Stimulated activated CD4-positive, alpha-beta T cell treated with anti-CD3 and anti-CD28 coated beads, TNF-alpha, amount 100 ng/mL, for 1 hour (primary cell): ENCODE results near the gene DHRS7.
"Not testable (repeated sequence)": the region's sequence is repeated elsewhere in the genome, so short reads cannot be mapped to it uniquely, and the experiment has no call there.

Experiments used
- DNase-seq, 3 donors: peaks; one replicate each; pipeline ENCODE4 v3.0.0-alpha.2; 2020; ENCODE audit warnings: low read depth in 3 of 3, low spot score in 1 of 3

The DHRS7 gene

GRCh38 chr14:60134702-60135101 lies 30.5 kb downstream of the DHRS7 start:
- DNase-seq: no peak

- DNase-seq: no peak
These were observed 31.7 kb downstream of the DHRS7 start for GRCh38 chr14:60133487-60133886.

GRCh38 chr14:60125918-60126317 lies 39.3 kb downstream of the DHRS7 start:
- no peak for DNase-seq

DNA sequence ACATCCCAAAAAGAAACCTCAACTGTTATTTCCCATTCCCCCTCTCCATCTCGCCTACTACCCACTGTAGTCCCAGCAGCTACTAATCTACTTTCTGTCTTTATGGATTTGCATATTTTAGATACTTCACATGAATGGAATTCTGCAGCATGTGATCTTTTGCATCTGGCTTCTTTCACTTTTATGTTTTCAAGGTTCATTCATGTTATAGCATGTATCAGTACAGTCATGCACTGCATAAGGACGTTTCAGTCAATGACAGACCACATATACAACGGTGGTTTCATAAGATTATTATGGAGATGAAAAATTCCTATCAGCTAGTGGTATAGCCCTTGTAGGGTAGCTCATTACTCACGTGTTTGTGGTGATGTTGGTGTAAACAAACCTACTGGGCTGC lies 49.0 kb downstream of the DHRS7 start:
- DNase-seq: no peak

GRCh38 chr14:60114881-60115280 lies 50.3 kb downstream of the DHRS7 start:
- DNase-seq: no peak

DNA sequence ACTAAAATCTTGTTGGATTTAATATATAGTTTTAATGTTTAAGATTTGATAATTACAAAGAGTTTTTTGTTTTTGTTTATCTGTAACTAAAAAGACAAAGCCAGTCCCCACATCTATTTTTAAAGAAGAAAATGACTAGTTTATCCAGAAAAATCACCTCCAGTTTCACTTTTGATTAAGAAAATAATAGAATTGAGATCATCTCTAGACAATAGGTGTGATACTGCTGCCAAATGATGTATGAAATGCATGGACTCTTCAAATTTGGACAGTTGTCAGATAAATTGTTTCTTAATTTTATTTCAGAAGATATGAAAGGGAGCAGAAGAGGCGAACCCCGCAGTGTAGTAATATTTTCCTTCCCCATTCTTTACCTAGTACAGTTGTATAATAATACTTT lies 53.5 kb downstream of the DHRS7 start:
- DNase-seq: no peak

DNA sequence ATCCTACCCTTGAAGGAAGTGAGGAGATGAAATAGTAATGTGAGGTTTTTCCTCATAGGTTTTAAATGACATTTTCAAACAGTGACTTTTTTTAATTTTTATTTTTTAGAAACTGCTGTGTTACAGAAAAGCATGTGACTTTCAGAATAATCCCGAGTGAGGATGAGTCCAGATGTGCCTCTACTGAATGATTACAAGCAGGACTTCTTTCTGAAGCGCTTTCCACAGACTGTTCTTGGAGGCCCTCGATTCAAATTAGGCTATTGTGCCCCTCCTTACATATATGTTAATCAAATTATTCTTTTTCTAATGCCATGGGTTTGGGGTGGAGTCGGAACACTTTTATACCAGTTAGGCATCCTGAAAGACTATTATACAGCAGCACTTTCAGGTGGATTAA lies 57.7 kb downstream of the DHRS7 start:
- DNase-seq: no peak

DNA sequence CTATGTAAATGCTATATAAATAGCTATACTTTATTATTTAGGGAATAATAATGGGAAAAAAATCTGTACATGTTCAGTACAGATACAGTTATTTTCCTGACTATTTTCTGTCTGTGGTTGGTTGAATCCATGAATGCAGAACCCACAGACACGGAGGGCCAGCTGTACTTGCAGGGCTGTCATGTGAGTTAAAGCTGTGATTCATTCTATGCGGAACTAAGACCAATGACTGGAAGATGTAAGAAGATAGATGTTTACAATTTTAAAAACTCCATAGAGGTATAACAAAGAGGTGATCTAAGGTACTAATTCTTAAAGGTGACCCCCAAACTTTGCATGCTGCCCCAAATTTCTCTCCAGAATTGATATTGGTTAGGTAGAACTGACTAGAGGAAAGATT lies 58.9 kb downstream of the DHRS7 start:
- DNase-seq: no peak

DNA sequence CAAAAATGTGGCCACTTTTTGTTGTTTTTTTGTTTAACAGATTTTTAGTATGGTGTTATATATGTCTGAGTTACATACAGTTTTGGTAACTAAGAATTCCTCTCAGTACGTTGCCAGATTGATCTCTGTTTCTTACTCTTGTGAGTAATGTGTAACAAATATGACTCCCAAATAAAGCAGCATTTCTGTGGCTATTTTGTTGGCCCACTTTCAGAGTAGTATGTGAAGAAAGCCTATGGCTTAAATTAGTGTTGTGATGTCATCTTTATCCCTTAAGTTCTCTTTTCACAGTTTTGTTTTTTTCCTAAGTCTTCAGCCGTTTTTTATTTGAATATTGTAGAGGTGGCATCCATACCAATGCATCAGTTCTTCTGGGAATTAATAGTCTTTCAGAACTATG lies 62.8 kb downstream of the DHRS7 start:
- no peak for DNase-seq

GRCh38 chr14:60101786-60102185 lies 63.4 kb downstream of the DHRS7 start:
- DNase-seq: no peak

DNA sequence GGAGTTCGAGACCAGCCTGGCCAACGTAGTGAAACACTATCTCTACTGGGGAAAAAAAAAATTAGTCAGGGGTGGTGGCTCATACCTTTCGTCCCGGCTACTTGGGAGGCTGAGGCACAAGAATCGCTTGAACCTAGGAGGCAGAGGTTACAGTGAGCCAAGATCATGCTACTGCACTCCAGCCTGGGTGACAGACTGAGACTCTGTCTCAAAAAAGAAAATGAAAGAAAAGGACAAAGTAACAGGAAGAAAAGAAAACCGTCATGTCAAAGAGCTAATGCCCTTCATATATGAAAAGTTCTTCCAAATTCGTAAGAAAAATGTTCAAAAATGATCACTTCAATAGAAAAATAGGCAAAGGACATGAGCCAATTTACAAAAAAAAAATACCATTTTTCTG lies 65.3 kb downstream of the DHRS7 start:
- DNase-seq: not testable (repeated sequence)

- no peak for DNase-seq
These were observed 67.2 kb downstream of the DHRS7 start for GRCh38 chr14:60097974-60098373.

DNA sequence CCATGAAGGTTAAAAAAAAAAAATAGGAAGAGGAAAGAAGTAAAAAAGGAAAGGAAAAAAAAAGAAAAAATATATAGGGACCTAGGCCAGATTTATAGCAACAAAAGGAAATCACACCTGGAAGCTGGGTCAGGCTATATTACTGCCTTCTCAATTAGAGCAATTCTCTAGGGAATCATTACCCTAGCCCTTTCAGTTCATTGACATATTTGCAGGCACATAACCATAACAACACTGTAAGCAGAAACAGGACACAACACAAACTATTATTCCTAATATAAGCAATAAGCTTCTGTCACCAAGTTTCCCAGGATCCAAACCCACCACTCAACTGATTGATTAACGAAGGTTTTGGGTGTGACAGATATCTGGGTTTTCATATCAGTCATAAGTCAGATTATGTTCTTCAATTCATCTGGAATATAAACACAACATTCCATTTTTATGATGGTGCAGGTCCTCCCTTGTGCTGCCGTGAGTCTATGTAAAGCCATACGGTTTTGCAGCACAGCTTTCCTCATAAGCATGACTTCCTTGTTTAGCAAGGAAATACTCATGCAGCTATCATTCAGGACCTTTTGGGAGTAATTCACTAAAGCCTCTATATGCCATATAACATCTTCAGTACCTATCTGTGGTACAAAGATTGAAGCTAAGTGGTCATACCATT lies 69.3 kb downstream of the DHRS7 start:
- no peak for DNase-seq

GRCh38 chr14:60095231-60095630 lies 70.0 kb downstream of the DHRS7 start:
- DNase-seq: no peak

DNA sequence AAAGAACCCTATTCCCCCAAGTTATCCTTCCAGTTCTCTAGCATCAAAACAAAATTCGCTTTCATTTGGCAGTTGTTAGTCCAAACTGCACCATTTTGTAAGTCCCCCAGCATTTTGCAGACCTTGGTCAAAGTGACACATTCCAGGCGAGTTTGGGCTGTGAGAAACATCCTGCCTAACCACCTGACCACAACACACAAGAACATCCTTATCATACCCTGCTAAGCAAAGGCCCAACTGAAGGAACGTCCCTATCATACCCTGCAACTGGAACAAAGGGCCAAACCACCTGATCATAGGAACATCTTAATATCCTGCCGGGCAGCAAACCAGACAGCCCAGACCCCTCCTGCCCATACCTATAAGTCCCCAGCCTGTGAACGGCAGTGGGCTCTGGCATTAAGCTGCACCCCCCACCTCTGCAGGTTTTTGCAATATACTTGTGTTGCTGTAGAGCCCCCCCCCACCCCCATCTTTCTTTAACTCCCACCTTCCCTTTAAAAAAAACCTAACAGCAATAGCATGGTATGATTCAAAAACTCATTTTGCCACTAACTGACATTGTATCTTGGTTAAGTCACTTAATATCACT lies 70.8 kb downstream of the DHRS7 start:
- DNase-seq: no peak
